ENCODE data around the gene PDE4D.

PDE4D gene

GRCh38 chr5:59276917-59277372 lies 616.6 kb downstream of the PDE4D start:
- H3K4me1 Mint-ChIP-seq, result peaks cover 11% of the 10 kb centered on the region
- peaks cover 18% of the 10 kb centered on the region for H3K27me3 Mint-ChIP-seq
- no peaks in the 10 kb centered on the region for H3K9me3 Mint-ChIP-seq
- no peak overlapping the region for H3K27ac Mint-ChIP-seq
- H3K4me3 Mint-ChIP-seq, result no peak overlapping the region
- no peaks in the 10 kb centered on the region for H3K36me3 Mint-ChIP-seq

- H3K4me1 Mint-ChIP-seq, result peaks cover 11% of the 10 kb centered on the region
- no peak overlapping the region for H3K27ac Mint-ChIP-seq
- no peak overlapping the region for H3K4me3 Mint-ChIP-seq
- H3K9me3 Mint-ChIP-seq, result no peaks in the 10 kb centered on the region
- peaks cover 18% of the 10 kb centered on the region for H3K27me3 Mint-ChIP-seq
- H3K36me3 Mint-ChIP-seq, result no peaks in the 10 kb centered on the region
Measured at GRCh38 chr5:59276325-59276675, 617.2 kb downstream of the PDE4D start.

- Mint-ChIP-seq H3K4me3 (peak overlapping the region; percentile 78), H3K27me3 (peaks cover 18% of the 10 kb centered on the region), H3K36me3 (no peaks in the 10 kb centered on the region), H3K9me3 (no peaks in the 10 kb centered on the region), H3K4me1 (peaks cover 11% of the 10 kb centered on the region), H3K27ac (no peak overlapping the region)
Measured at GRCh38 chr5:59275510-59276324, 617.8 kb downstream of the PDE4D start.

GRCh38 chr5:59275170-59275509 lies 618.4 kb downstream of the PDE4D start:
- Mint-ChIP-seq H3K4me3 (peak overlapping the region; percentile 78), H3K4me1 (peaks cover 11% of the 10 kb centered on the region), H3K36me3 (no peaks in the 10 kb centered on the region), H3K27ac (no peak overlapping the region), H3K27me3 (peaks cover 18% of the 10 kb centered on the region), H3K9me3 (no peaks in the 10 kb centered on the region)

GRCh38 chr5:59274106-59274636 lies 619.4 kb downstream of the PDE4D start:
- peaks cover 18% of the 10 kb centered on the region for H3K27me3 Mint-ChIP-seq
- no peaks in the 10 kb centered on the region for H3K36me3 Mint-ChIP-seq
- no peak overlapping the region for H3K4me3 Mint-ChIP-seq
- peaks cover 11% of the 10 kb centered on the region for H3K4me1 Mint-ChIP-seq
- no peak overlapping the region for H3K27ac Mint-ChIP-seq
- H3K9me3 Mint-ChIP-seq, result no peaks in the 10 kb centered on the region

GRCh38 chr5:59272809-59273427 lies 620.6 kb downstream of the PDE4D start:
- no peaks in the 10 kb centered on the region for H3K36me3 Mint-ChIP-seq
- peaks cover 11% of the 10 kb centered on the region for H3K4me1 Mint-ChIP-seq
- peaks cover 16% of the 10 kb centered on the region for H3K27me3 Mint-ChIP-seq
- H3K9me3 Mint-ChIP-seq, result no peaks in the 10 kb centered on the region
- no peak overlapping the region for H3K27ac Mint-ChIP-seq
- H3K4me3 Mint-ChIP-seq, result no peak overlapping the region

GRCh38 chr5:59268756-59269415 lies 624.6 kb downstream of the PDE4D start:
- Mint-ChIP-seq H3K4me1 (no peaks in the 10 kb centered on the region), H3K36me3 (no peaks in the 10 kb centered on the region), H3K27ac (no peak overlapping the region), H3K9me3 (no peaks in the 10 kb centered on the region), H3K27me3 (no peaks in the 10 kb centered on the region), H3K4me3 (no peak overlapping the region)

- Mint-ChIP-seq H3K4me1 (no peaks in the 10 kb centered on the region), H3K9me3 (no peaks in the 10 kb centered on the region), H3K4me3 (no peak overlapping the region), H3K36me3 (no peaks in the 10 kb centered on the region), H3K27me3 (no peaks in the 10 kb centered on the region), H3K27ac (no peak overlapping the region)
Measured at GRCh38 chr5:59267033-59267432, 626.5 kb downstream of the PDE4D start.

GRCh38 chr5:59266410-59266809 lies 627.1 kb downstream of the PDE4D start:
- Mint-ChIP-seq H3K9me3 (no peaks in the 10 kb centered on the region), H3K27ac (no peak overlapping the region), H3K4me3 (no peak overlapping the region), H3K27me3 (no peaks in the 10 kb centered on the region), H3K36me3 (no peaks in the 10 kb centered on the region), H3K4me1 (no peaks in the 10 kb centered on the region)

GRCh38 chr5:59264639-59265245 lies 628.8 kb downstream of the PDE4D start:
- H3K27ac Mint-ChIP-seq, result no peak overlapping the region
- H3K4me3 Mint-ChIP-seq, result no peak overlapping the region
- no peaks in the 10 kb centered on the region for H3K36me3 Mint-ChIP-seq
- no peaks in the 10 kb centered on the region for H3K4me1 Mint-ChIP-seq
- H3K9me3 Mint-ChIP-seq, result no peaks in the 10 kb centered on the region
- H3K27me3 Mint-ChIP-seq, result peaks cover 3% of the 10 kb centered on the region

GRCh38 chr5:59264013-59264412 lies 629.5 kb downstream of the PDE4D start:
- H3K9me3 Mint-ChIP-seq, result no peaks in the 10 kb centered on the region
- H3K27ac Mint-ChIP-seq, result no peak overlapping the region
- H3K4me1 Mint-ChIP-seq, result no peaks in the 10 kb centered on the region
- no peaks in the 10 kb centered on the region for H3K36me3 Mint-ChIP-seq
- no peak overlapping the region for H3K4me3 Mint-ChIP-seq
- peaks cover 3% of the 10 kb centered on the region for H3K27me3 Mint-ChIP-seq

GRCh38 chr5:59261969-59262368 lies 631.6 kb downstream of the PDE4D start:
- H3K9me3 Mint-ChIP-seq, result no peaks in the 10 kb centered on the region
- H3K4me3 Mint-ChIP-seq, result no peak overlapping the region
- H3K27me3 Mint-ChIP-seq, result peaks cover 3% of the 10 kb centered on the region
- H3K4me1 Mint-ChIP-seq, result no peaks in the 10 kb centered on the region
- no peak overlapping the region for H3K27ac Mint-ChIP-seq
- no peaks in the 10 kb centered on the region for H3K36me3 Mint-ChIP-seq

- Mint-ChIP-seq H3K9me3 (no peaks in the 10 kb centered on the region), H3K4me3 (no peak overlapping the region), H3K4me1 (no peaks in the 10 kb centered on the region), H3K36me3 (no peaks in the 10 kb centered on the region), H3K27me3 (peaks cover 3% of the 10 kb centered on the region), H3K27ac (no peak overlapping the region)
Measured at GRCh38 chr5:59260973-59261372, 632.6 kb downstream of the PDE4D start.

GRCh38 chr5:59260200-59260599 lies 633.3 kb downstream of the PDE4D start:
- H3K27ac Mint-ChIP-seq, result no peak overlapping the region
- no peaks in the 10 kb centered on the region for H3K36me3 Mint-ChIP-seq
- no peaks in the 10 kb centered on the region for H3K9me3 Mint-ChIP-seq
- H3K4me1 Mint-ChIP-seq, result no peaks in the 10 kb centered on the region
- no peak overlapping the region for H3K4me3 Mint-ChIP-seq
- H3K27me3 Mint-ChIP-seq, result peaks cover 3% of the 10 kb centered on the region

GRCh38 chr5:59259237-59259636 lies 634.3 kb downstream of the PDE4D start:
- Mint-ChIP-seq H3K27me3 (peaks cover 4% of the 10 kb centered on the region), H3K27ac (no peak overlapping the region)

More at GRCh38 chr5:59259237-59259636, 634.3 kb downstream of the PDE4D start:
- Mint-ChIP-seq H3K36me3 (no peaks in the 10 kb centered on the region), H3K4me1 (no peaks in the 10 kb centered on the region), H3K9me3 (no peaks in the 10 kb centered on the region), H3K4me3 (no peak overlapping the region)

All from activated naive CD4-positive, alpha-beta T cell treated with anti-CD3 and anti-CD28 coated beads, Interleukin-2, amount 50 U/mL, for 24 hours (primary cell).